ENCODE data around the gene NHSL1.

DNA sequence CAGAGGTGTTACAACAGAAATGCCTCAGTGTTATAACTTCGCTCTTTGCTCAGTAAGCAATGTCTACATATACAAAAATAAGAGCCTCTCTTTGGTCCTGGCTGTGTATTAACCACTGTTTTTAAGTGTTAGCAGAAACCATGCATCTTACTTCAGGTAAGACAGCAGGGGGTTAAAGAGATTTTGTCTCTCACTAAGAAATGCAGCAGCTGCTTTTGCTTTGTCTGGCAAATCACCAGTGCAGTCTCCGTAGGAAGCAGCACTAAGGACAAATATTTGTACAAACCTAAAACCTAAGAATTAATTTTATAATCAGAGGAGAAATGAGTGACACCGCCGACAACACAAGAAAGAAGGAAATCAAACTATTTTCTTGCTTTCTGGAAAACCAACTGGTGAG, 120.8 kb downstream of the NHSL1 start:
- TF ChIP-seq, protein P1, sequence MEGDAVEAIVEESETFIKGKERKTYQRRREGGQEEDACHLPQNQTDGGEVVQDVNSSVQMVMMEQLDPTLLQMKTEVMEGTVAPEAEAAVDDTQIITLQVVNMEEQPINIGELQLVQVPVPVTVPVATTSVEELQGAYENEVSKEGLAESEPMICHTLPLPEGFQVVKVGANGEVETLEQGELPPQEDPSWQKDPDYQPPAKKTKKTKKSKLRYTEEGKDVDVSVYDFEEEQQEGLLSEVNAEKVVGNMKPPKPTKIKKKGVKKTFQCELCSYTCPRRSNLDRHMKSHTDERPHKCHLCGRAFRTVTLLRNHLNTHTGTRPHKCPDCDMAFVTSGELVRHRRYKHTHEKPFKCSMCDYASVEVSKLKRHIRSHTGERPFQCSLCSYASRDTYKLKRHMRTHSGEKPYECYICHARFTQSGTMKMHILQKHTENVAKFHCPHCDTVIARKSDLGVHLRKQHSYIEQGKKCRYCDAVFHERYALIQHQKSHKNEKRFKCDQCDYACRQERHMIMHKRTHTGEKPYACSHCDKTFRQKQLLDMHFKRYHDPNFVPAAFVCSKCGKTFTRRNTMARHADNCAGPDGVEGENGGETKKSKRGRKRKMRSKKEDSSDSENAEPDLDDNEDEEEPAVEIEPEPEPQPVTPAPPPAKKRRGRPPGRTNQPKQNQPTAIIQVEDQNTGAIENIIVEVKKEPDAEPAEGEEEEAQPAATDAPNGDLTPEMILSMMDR (IDR thresholded peaks at IDR 0.05; ENCODE audit: borderline replicate concordance, extremely low read depth, low read length, poor library complexity, severe bottlenecking) = no peak
- TF ChIP-seq EZH2 (IDR thresholded peaks at IDR 0.05; ENCODE audit: borderline replicate concordance, low read depth, low read length, severe bottlenecking) = no peak
